Putamen (tissue), 1 donor: ENCODE results near the gene FNDC11.

Experiments
- DNase-seq: peaks from one replicate; pipeline ENCODE4 v3.0.0-alpha.2; 2016; ENCODE audit warnings: low spot score

FNDC11 gene

DNA sequence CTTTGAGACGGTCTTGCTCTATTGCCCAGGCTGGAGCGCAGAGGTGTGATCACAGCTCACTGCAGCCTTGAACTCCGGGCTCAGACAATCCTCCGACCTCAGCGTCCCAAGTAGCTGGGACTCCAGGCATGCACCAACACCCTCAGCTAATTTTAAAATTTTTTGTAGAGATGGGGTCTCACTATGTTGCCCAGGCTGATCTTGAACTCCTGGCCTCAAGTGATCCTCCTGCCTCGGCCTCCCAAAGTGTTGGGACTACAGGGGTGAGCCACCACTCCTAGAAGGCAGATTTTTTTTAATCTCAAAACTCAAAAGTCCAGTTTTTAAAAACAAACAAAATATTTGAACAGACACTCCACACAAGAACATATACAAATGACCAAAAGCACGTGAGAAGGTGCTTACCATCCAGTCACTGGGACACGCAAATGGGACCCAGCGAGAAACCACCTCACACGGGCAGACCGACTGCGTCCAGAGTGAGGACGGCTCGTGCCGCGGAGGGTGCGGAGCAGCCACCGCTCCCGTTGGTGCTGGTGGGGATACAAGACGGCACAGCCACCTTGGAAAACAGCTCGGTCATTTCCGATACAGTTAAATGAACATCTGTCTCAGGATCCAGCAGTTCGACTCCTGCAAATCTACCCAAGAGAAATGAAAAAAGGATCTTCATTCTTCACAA, 28.6 kb downstream of the FNDC11 start:
- DNase-seq, result no peak

DNA sequence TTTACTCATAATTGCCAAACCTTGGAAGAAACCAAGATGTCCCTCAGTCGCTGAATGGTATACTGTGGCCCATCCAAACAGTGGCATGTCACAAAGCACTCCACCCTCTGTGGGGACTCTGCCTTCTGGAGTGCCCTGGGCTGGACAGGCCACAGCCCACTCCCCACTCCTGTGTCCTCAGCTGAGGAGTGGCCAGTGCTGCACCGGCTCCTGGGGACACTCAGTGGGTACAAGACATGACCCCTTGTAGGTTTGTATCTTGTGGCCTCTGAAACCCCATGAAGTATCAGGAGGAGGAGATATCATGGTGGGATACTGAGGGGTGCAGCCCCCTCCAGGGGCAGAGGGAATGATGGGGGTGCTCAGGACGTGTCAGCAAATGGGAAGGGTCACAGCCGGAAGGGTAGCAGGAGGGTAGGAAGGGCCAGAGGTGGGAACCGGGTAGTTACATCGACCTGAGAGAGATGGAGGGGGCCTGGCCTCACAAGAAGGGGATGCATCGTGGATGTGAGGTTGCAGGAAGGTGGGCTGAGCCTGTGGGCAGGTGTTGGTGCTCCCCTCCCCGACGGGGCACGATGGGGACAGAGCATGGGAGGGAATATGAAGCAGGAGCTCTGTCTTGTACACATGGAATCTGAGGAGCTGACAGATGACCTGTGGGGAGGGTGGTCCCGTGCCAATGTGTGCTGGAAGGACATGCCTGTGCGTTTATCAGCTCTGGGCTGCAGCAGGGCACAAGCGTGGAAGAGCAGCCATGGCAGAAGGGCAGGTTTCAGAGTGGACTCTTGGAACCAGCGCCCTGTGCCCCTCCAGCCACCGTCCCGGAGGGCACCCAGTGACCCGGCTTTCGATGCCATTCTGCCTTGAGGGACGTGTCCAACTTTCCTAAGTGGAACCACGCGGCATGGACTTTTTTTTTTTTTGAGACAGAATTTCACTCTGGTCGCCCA, 31.9 kb downstream of the FNDC11 start:
- no peak for DNase-seq

DNA sequence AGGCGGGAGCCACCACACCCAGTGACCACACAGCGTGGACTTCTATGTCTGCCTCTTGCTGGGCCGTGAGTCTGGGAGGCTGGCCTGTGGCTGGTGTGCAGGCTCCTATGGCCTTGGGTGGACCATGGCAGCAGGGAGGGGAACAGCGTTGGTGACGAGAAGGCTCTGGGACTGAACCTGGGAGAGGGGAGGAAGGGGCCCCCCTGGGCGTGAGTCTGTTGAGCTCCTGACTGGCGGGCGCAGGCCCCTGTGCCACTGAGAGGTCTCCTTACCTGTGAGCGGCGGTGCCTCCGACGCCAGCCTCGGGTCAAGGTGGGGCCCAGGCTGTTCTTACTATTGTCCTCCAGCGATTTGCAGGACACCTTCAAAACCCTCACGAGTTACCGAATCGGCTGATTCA, 32.8 kb downstream of the FNDC11 start:
- no peak for DNase-seq

DNA sequence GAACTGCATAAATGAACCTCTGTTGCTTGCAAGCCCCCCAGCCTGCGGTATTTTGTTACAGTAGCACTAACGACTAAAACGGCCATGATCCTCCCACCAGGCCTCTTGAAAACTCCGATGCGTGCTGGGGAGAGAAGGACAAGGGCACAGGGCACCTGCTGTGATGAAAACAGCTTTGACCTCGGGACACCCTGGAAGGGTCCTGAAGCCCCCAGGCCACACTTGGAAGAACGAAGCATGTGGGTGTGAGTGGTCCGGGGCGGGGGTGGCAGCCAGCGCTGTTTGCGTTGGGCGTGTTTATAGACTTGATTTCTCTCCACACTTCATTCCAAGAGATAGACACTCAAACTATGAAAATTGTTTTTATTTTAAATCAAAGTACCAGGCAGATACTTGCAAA, 33.3 kb downstream of the FNDC11 start:
- DNase-seq, result no peak

DNA sequence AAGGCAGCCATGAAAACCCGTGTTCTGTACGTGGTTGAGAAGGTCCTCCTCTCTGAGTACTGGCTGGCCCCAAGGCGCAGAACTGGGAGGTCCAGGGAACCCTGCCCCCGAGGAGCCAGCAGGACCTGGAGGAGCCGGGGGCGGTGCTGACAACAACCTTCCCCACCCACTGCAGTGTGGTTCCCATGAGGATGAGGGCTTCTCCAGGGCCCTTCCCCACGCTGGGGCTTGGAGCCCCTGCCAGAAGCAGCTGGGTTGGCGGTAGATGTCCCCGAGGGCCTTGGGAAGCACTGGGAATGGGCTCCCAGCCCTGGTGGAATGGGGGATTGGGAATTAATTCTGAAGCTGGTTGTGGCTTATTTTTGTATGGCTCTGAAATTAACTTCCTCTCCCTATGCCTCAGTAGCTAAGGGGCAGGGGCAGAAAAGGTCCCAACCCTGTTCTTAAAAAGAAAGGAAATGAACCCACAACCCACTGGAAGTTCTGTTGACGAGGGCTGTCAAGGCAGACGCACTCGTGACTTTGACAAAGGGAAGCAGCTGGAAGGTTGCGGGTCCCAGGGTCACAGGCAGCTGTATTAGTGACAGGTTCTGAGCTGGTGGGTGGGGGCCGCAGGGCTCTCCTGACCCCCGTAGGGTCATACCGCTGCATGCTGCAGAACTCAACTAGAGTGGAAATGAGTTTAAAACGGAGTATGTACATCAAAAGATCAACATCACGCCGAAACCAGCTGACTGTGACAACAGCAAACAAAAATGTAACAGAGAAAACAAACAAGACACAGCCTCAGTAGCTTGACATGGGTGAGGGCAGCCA, 34.0 kb downstream of the FNDC11 start:
- DNase-seq, result no peak

DNA sequence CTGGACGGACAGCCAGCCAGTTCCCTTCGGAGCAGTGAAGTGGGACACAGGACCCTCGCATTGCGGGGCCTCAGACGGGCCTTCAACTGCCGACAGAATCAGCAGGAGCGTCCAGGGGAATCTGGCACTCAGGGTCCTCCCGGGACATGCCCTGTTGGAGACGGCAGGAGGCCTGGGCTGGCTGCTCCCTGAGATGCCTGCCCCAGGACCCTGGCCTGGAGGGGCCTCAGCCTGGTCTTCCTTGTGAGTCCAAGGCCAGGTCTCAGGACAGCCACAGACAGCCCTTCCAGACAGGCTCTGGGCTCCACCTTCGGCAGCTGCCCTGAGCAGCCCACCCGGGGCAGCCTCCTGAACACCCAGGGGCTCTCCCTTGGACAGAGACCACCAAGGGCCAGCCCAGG, 34.7 kb downstream of the FNDC11 start:
- no peak for DNase-seq

DNA sequence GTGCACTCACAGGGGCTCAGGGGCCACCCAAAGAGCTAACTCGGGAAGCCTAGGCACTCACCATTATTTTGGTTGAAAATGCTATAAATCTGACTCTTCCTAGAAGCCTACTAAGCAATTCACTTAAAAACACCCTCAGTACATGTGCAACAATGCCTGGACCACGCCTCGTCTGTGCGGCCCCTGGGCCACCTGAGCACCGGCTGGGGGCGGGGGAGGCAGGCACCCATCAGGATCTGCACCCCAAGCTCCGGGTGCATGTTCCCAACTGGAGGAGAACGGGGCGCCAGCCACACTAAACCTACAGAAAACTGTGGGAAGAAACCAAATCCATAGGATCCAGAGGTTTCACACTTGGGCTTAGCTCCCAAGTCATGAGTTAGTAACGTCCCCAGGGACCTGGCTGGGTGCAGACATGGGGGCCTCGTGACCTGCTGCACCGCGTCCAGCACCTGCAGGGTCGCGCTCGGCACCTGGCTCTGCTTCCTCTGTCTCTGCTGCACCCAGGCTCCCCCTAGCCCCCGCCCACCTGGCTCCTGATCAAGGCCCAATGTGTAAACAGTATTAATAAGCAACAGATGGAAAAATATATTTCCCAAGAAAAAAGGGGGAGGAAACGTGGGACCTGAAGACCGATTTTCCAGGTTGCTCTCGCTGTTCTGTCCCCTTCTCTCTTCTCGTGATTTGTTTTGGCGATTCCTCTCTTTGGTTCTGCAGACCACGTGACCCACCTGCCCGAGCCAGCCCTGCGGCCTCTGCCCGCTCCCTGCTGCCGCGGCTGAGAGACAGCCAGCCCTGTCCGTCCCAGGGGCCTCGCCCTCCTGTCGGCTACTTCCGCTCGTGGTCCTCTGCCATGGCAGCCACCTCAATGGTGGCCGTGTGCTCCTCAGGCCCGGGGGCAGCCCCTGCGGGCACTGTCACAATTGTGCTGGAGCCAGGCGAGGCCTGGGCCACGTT, 35.6 kb downstream of the FNDC11 start:
- no peak for DNase-seq

DNA sequence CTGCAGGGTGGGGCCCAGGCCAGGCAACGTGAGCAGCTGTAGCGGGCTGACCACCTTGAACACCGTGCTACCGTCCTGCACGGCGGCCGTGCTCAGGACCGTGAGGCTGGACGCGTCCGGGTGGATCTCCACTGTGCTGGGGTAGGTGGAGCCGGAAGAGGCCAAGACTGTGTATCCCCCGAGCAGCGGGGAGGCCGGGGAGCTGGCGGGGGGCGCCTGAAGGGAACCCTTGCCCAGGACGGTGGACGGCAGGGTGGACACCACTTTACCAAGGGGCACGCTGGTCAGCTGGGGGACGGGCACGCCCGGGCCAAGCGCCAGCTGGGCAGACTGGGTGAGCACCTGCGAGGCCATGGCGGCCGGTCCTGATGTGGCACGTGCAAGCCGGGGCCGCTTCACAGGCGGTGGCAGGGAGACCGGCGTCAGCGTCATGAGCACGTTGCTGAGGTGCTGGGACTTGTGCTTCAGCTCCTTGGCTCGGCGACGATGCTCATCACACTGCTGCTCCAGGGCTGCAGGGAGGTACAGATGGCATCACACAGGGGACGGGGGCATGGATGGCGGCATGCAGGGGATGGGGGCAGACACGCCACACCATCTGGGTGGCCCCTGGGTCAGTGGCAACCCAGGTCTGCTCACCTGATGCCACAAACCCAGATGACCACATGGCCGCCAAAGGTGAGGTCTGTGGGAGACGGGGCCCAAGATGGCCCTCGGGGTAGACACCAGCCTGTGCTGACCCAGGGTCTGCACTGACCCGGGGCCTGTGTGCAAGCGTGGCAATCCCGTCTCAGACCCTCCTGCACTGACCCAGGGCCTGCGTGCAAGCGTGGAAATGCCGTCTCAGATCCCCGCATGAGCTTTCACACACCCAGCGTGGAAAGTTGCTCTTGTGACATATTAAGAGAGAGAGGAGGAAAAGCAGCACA, 36.5 kb downstream of the FNDC11 start:
- DNase-seq, result no peak

DNA sequence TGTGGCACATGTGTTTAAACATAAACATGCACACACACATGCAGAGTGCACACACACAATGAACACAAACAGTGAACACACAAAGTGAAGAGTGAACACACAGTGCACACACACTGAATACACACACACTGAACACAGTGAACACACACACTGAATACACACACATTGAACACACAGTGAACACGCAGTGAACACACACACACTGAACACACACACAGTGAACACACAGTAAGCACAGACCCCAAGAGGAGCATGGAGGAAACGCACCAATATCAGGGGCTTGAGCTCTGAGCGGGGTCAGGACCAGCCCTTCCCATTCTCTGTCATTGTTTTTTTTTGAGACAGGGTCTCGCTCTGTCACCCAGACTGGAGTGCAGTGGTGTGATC, 37.2 kb downstream of the FNDC11 start:
- no peak for DNase-seq

DNA sequence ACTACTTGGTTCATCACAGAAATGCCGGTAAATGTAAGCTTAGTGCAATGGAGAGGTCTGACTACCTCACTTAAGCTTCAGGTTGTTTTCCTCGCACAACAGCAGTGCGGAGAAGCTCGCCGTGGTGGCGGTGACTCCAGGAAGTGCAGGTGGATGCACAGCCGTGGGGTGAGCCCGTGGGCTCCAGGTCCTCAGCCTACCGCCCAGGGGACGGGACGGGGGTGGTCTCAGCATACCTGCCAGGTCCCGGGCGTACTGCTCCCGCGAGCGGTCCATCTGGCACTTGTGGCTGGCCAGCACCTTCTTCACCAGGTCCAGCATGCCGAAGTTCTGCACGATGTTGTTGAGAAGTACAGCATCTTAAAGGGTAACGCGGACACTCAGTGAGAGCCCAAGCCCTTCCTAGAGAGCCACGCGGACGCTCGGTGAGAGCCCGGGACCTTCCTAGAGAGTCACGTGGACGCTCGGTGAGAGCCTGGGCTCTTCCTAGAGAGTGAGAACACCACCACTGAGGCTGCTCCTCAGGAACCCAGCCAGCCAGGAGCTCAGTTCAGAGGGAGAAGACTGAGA, 37.9 kb downstream of the FNDC11 start:
- no peak for DNase-seq

DNA sequence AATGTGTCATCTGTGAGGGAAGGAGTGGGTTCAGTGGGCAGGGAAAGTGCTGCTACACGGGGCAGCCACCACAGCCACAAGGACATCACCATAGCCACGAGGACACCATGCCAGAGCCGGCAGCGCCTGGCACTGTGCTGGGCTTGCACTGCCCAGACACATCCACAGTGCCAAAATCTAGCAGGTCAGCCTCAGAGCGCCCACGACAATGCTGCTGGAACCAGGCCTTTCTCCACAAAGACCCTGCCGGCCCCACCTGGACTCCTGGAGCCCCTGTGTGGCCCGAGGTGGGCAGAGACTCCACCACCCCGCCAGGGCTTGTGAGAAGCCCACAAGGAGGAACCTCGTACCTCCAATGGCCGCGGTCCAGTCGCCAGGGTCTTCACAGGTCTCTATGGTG, 38.7 kb downstream of the FNDC11 start:
- no peak for DNase-seq

DNA sequence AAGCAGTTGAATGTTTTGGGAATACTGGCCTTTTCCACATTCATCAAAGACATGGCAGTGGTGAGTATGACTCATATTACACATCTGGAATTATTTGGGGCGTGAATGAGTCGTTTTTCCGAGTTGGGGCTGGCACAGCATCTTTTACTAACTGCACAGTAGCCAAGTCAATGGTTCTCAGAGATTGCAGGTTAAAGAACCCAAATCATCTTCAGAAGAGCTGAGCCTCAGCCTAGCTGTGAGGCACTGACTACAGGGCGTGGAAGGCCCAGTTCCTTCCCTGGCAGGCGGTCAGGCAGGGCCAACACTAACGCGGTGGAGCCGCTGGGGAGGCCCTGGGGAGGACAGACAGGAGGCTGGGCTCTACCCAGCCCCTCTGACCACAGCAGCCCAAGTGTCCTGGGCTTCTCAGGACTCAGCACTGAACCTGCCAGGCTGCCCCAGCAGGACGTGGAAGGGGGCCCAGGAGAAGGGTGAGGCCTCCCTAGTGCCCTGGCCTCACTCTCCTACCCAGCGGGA, 40.1 kb downstream of the FNDC11 start:
- DNase-seq, result no peak

DNA sequence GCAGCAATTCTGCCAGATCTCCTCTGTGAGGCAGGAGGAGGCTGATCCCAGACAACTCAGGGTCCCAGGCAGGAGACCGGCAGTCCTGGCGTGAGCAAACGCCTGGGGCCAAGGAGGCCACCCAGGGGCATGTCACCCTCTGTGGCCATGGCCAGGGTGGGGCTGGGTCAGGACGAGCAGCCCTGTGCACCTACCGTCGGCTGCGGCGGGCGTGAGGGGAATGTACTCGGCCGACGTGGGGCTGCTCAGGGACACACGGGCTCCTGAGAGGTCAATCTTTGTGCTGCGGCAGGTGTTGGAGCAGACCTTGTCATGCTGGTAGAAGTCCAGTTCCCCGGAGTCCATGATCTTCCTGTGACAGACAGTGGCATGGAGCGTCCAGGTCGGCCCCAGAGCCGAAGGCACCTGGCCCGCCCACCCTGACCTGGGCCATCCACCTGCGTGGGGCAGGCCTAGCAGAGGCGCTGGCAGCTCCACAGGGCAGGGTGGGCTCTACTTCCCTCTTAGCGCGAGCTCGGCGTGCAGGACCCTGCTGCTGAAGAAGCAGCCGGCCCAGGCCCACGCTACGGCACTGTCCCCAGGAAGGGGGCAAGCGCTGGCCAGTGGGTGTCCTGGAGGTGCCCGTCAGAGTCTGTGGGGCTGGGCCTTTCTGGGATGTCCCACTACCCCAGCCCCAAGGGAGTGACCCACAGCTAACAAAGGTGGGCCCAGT, 41.6 kb downstream of the FNDC11 start:
- DNase-seq, result no peak

DNA sequence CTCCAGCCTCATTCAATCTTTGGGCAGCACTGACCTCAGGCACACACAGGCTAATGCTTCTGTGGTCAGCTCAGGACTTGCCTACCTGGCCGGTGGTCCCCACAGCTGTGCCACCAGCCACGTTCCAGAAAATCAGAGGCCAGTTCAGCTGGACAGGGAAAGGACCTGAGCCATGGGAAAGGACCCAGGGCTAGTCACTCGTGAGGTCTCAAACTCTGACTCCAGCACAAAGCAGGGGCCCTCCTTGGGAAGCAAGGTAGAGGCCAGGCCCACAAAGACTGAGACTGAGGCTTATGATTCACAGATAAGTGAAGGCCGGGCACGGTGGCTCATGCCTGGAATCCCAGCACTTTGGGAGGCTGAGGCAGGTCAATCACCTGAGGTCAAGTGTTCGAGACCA, 42.5 kb downstream of the FNDC11 start:
- DNase-seq, result no peak

DNA sequence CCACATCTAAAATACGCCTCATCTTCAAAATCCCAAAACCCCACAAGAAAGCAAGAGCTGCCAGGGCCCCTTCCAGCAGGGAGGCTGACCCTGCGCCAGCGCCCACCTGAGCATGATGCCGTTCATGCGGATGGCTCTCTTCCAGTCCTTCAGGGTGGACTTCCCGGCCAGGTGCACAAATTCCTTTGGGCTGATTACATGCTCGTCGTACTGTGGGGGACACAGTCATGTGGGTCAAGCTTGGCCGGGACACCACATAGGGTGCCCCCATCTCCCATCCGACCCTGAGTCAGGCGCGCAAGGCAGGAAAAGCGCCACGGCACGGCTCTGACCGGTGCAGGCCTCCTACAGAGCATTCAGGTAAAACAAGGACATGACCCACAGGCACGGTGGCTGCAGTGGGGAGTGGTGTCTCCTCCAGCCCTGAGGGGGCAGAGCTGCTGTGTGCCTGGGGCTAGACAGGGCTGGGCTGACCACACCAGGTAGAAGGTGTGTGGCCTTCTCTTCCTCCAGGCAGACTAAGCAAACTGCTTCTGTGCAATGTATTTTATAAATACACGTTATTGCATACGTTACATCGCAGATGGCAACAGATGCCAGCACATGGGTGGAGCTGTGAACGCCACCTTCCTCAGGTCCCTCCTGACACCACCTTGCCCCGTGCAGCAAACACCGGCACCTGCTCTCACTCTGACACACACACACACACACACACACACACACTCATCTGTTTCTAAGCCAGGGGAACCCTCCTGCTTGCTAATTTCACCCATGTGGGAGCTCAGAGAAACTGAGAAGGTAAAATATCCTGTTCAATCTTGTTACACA, 43.9 kb downstream of the FNDC11 start:
- no peak for DNase-seq

DNA sequence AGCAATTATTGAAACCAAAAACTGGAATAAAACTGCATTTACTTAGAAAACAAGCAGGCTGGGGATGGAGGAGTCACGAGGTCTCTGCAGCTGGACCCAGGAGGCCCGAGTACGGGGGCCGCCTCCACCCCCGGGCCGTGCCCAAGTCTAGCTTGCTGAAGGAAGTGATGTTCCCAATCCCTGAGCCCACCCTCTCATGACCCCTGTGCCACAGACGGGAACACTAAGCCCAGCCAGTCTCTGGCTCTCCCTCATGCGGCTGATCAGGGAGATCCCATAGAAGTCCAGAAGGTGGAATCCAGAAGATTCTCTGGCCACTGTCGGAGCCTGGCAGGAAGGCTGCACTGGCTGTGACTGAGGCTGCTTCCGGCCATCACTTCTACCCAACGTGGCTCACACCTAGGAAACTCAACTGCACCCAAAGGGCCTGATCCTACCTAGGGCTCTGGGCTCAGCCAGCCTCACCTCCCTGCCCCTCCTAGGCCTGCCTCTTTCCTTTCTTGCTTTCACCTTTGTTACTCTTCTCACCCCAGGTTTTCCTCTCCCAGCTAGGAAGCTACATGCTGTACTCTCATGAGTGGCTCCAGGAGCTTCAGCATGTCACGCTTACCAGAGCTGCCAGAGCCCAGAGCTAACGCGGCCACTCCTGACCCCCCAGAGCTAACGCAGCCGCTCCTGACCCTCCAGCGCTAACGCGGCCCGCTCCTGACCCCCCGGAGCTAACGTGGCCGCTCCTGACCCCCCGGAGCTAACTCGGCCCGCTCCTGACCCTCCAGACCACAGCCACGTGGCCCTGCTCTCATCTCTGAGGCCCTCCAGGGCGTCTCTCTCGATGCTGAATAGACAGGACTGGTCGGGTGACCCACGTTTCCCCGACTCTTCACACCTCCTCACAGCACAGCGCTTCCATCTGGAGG, 44.8 kb downstream of the FNDC11 start:
- no peak for DNase-seq
